Glutamatergic neuron (in vitro differentiated cells): ENCODE measurements around the gene RO60. TPM values are rescaled to one million over a fixed set of nuclear protein-coding genes. Genes with fewer than 3 reads are reported as not detected.

Experiments used
- DNase-seq: peaks from one replicate; pipeline ENCODE4 v3.0.0; 2022
- H3K27ac Mint-ChIP-seq: one replicate; pipeline ENCODE4 v1.8.0; 2020; ENCODE audit warnings: mild to moderate bottlenecking, mixed read lengths, inconsistent platforms; ENCODE audit not compliant: unreplicated experiment
- H3K27me3 Mint-ChIP-seq: one replicate; pipeline ENCODE4 v1.8.0; 2020; ENCODE audit warnings: mild to moderate bottlenecking, moderate library complexity, mixed read lengths, inconsistent platforms; ENCODE audit not compliant: unreplicated experiment
- H3K36me3 Mint-ChIP-seq: one replicate; pipeline ENCODE4 v1.8.0; 2020; ENCODE audit warnings: mild to moderate bottlenecking, mixed read lengths, inconsistent platforms; ENCODE audit not compliant: unreplicated experiment
- H3K4me1 Mint-ChIP-seq: one replicate; pipeline ENCODE4 v1.8.0; 2020; ENCODE audit warnings: mild to moderate bottlenecking, low read depth, mixed read lengths, inconsistent platforms; ENCODE audit not compliant: unreplicated experiment
- H3K4me3 Mint-ChIP-seq: one replicate; pipeline ENCODE4 v1.8.0; 2020; ENCODE audit warnings: mild to moderate bottlenecking, mixed read lengths, inconsistent platforms; ENCODE audit not compliant: unreplicated experiment
- H3K9me3 Mint-ChIP-seq: one replicate; pipeline ENCODE4 v1.8.0; 2020; ENCODE audit warnings: mild to moderate bottlenecking, moderate library complexity, mixed read lengths, inconsistent platforms; ENCODE audit not compliant: unreplicated experiment
- CTCF ChIP-seq: fragments of 200-600 bp; sonication (generic); IDR thresholded peaks from one replicate; pipeline ENCODE4 v1.5.0; 2021; ENCODE audit not compliant: partially characterized antibody, unreplicated experiment
- total RNA-seq: library from RNA; stranded (reverse); fragmentation: NEBNext Ultra II Directional; extraction: Animal tissue kit (Norgen Biotek cat#: 25700); gene quantifications from one replicate; pipeline ENCODE4 v1.2.1, GENCODE V29; 2021; ENCODE audit not compliant: unreplicated experiment

RO60 gene
- total RNA-seq, 1 donor from 2014 or later = 117 TPM

- no peak for TF ChIP-seq CTCF
- no peak for DNase-seq
- no peak overlapping the region for H3K4me3 Mint-ChIP-seq
Observed at GRCh38 chr1:193102662-193103061, 43.2 kb downstream of the RO60 start.

GRCh38 chr1:193103759-193104501 is 44.5 kb downstream of the RO60 start:
- peak overlapping the region; percentile 86 for H3K4me3 Mint-ChIP-seq
- H3K4me1 Mint-ChIP-seq = no peaks in the 10 kb centered on the region
- peaks cover 4% of the 10 kb centered on the region for H3K9me3 Mint-ChIP-seq
- no peak for DNase-seq
- H3K36me3 Mint-ChIP-seq = no peaks in the 10 kb centered on the region
- TF ChIP-seq CTCF = no peak
- peak overlapping the region; percentile 42 for H3K27ac Mint-ChIP-seq
- H3K27me3 Mint-ChIP-seq = peaks cover 1% of the 10 kb centered on the region

More at GRCh38 chr1:193102662-193103061, 43.2 kb downstream of the RO60 start:
- Mint-ChIP-seq H3K36me3 (no peaks in the 10 kb centered on the region), H3K9me3 (peaks cover 4% of the 10 kb centered on the region), H3K27ac (no peak overlapping the region), H3K4me1 (no peaks in the 10 kb centered on the region), H3K27me3 (peaks cover 1% of the 10 kb centered on the region)

- peak; percentile 40 for DNase-seq
- H3K4me1 Mint-ChIP-seq = no peaks in the 10 kb centered on the region
- peak overlapping the region; percentile 86 for H3K4me3 Mint-ChIP-seq
- H3K36me3 Mint-ChIP-seq = no peaks in the 10 kb centered on the region
- peaks cover 1% of the 10 kb centered on the region for H3K27me3 Mint-ChIP-seq
- no peak for TF ChIP-seq CTCF
- peak overlapping the region; percentile 52 for H3K27ac Mint-ChIP-seq
- H3K9me3 Mint-ChIP-seq = peaks cover 4% of the 10 kb centered on the region
Observed at GRCh38 chr1:193104502-193104906, 45.1 kb downstream of the RO60 start.

GRCh38 chr1:193104907-193105820 is 45.8 kb downstream of the RO60 start, which contains the start of gene GLRX2:
Gene GLRX2, minus strand, starts transcription at chr1:193105414. Its CDS starts 32 bp downstream, at chr1:193105382.
- H3K36me3 Mint-ChIP-seq = no peaks in the 10 kb centered on the region
- peak within 1 kb of the TSS; percentile 93 for H3K4me3 Mint-ChIP-seq

More at GRCh38 chr1:193104907-193105820, 45.8 kb downstream of the RO60 start, which contains the start of gene GLRX2:
- peak within 1 kb of the TSS; percentile 55 for H3K27ac Mint-ChIP-seq
- peak; percentile 89 for DNase-seq
- H3K27me3 Mint-ChIP-seq = peaks cover 1% of the 10 kb centered on the region
- H3K9me3 Mint-ChIP-seq = peaks cover 4% of the 10 kb centered on the region
- TF ChIP-seq CTCF = no peak
- H3K4me1 Mint-ChIP-seq = no peaks in the 10 kb centered on the region
